Measurements from ENCODE around the gene CLSTN2.

Gene CLSTN2

GRCh38 chr3:140014831-140015495 is 80.0 kb downstream of the CLSTN2 start:
- no peak for DNase-seq
- TF ChIP-seq CTCF (IDR thresholded peaks at IDR 0.05) = no peak
- intact Hi-C loops (cut with DNase I; ENCODE audit: low total_unique reads) = no loop called here
- H3K4me3 ChIP-seq = no peak overlapping the region
- H3K36me3 ChIP-seq = no peaks in the 10 kb centered on the region
- no peak overlapping the region for H3K27ac ChIP-seq
- H3K4me1 ChIP-seq = peaks cover 0 to 15% (median 4%) of the 10 kb centered on the region in 4 donors
- no peaks in the 10 kb centered on the region for H3K27me3 ChIP-seq
- H3K9me3 ChIP-seq = no peaks in the 10 kb centered on the region

- H3K27ac ChIP-seq = no peak overlapping the region
- DNase-seq = no peak
- H3K4me1 ChIP-seq = peaks cover 0 to 20% (median 4%) of the 10 kb centered on the region in 4 donors
- no peaks in the 10 kb centered on the region for H3K27me3 ChIP-seq
- intact Hi-C loops (cut with DNase I; ENCODE audit: low total_unique reads) = no loop called here
- H3K4me3 ChIP-seq = no peak overlapping the region
- H3K9me3 ChIP-seq = no peaks in the 10 kb centered on the region
- no peaks in the 10 kb centered on the region for H3K36me3 ChIP-seq
- TF ChIP-seq CTCF (IDR thresholded peaks at IDR 0.05) = no peak
Measured at GRCh38 chr3:140015741-140016140, 80.8 kb downstream of the CLSTN2 start.

- no peak overlapping the region for H3K27ac ChIP-seq
- no peaks in the 10 kb centered on the region for H3K9me3 ChIP-seq
- no peaks in the 10 kb centered on the region for H3K36me3 ChIP-seq
- H3K4me3 ChIP-seq = no peak overlapping the region
- H3K27me3 ChIP-seq = no peaks in the 10 kb centered on the region
- no peak for TF ChIP-seq CTCF (IDR thresholded peaks at IDR 0.05)
- H3K4me1 ChIP-seq = peaks cover 0 to 38% (median 20%) of the 10 kb centered on the region in 4 donors
- intact Hi-C loops (cut with DNase I; ENCODE audit: low total_unique reads) = no loop called here
- no peak for DNase-seq
Measured at GRCh38 chr3:140018556-140018955, 83.6 kb downstream of the CLSTN2 start.

- no peaks in the 10 kb centered on the region for H3K9me3 ChIP-seq
- H3K4me1 ChIP-seq = peaks cover 0 to 48% (median 30%) of the 10 kb centered on the region in 4 donors
- no peak for DNase-seq
- intact Hi-C loops (cut with DNase I; ENCODE audit: low total_unique reads) = no loop called here
- no peaks in the 10 kb centered on the region for H3K27me3 ChIP-seq
- H3K4me3 ChIP-seq = no peak overlapping the region
- no peak for TF ChIP-seq CTCF (IDR thresholded peaks at IDR 0.05)
- no peaks in the 10 kb centered on the region for H3K36me3 ChIP-seq
- H3K27ac ChIP-seq = peak overlapping the region in 1 of 2 donors; percentile 15
Measured at GRCh38 chr3:140019946-140020345, 85.0 kb downstream of the CLSTN2 start.

- no peak for TF ChIP-seq CTCF (IDR thresholded peaks at IDR 0.05)
- Histone ChIP-seq H3K9me3 (no peaks in the 10 kb centered on the region), H3K4me1 (peaks cover 0 to 48% (median 30%) of the 10 kb centered on the region in 4 donors), H3K27ac (no peak overlapping the region), H3K4me3 (no peak overlapping the region), H3K27me3 (no peaks in the 10 kb centered on the region), H3K36me3 (no peaks in the 10 kb centered on the region)
- no peak for DNase-seq
- intact Hi-C loops (cut with DNase I; ENCODE audit: low total_unique reads) = no loop called here
Measured at GRCh38 chr3:140020541-140020940, 85.6 kb downstream of the CLSTN2 start.

Data from tibial artery (tissue), 4 donors.